ENCODE results near the gene PEX6.

PEX6 gene

GRCh38 chr6:42984924-42985475 lies 6.0 kb upstream of the PEX6 start:
- peak overlapping the region; percentile 98 for H3K4me3 Mint-ChIP-seq
- peak in 1 of 2 donors; percentile 30 for DNase-seq (ENCODE audit: low spot score in 2 of 2)
- no peaks in the 10 kb centered on the region for H3K9me3 Mint-ChIP-seq
- H3K27ac Mint-ChIP-seq, result peak overlapping the region; percentile 90
- H3K36me3 Mint-ChIP-seq, result peaks cover 5% of the 10 kb centered on the region
- ATAC-seq (ENCODE audit: low read depth), result no peak
- H3K27me3 Mint-ChIP-seq, result no peaks in the 10 kb centered on the region
- peaks cover 33% of the 10 kb centered on the region for H3K4me1 Mint-ChIP-seq

GRCh38 chr6:42984001-42984923 lies 5.3 kb upstream of the PEX6 start, which contains the start of gene PPP2R5D:
TSS of gene PPP2R5D (plus strand) at chr6:42984570. CDS start at chr6:42984678, 108 bp downstream.
- peaks cover 2% of the 10 kb centered on the region for H3K36me3 Mint-ChIP-seq
- peak within 1 kb of the TSS; percentile 98 for H3K4me3 Mint-ChIP-seq
- peaks cover 41% of the 10 kb centered on the region for H3K4me1 Mint-ChIP-seq
- H3K27me3 Mint-ChIP-seq, result no peaks in the 10 kb centered on the region
- peak within 1 kb of the TSS; percentile 90 for H3K27ac Mint-ChIP-seq
- H3K9me3 Mint-ChIP-seq, result no peaks in the 10 kb centered on the region
- peak; percentile 86 to 97 for DNase-seq (ENCODE audit: low spot score in 2 of 2)
- peak; percentile 91 for ATAC-seq (ENCODE audit: low read depth)

GRCh38 chr6:42981836-42982235 lies 2.9 kb upstream of the PEX6 start:
- Mint-ChIP-seq H3K9me3 (no peaks in the 10 kb centered on the region), H3K27ac (peak overlapping the region; percentile 54), H3K27me3 (no peaks in the 10 kb centered on the region), H3K4me1 (peaks cover 39% of the 10 kb centered on the region), H3K4me3 (no peak overlapping the region), H3K36me3 (peaks cover 1% of the 10 kb centered on the region)
- no peak for ATAC-seq (ENCODE audit: low read depth)
- no peak for DNase-seq (ENCODE audit: low spot score in 2 of 2)

GRCh38 chr6:42979523-42980177 lies 669 bp upstream of the PEX6 start:
- H3K27me3 Mint-ChIP-seq, result no peaks in the 10 kb centered on the region
- peaks cover 2% of the 10 kb centered on the region for H3K36me3 Mint-ChIP-seq
- peaks cover 27% of the 10 kb centered on the region for H3K4me1 Mint-ChIP-seq
- no peak for DNase-seq (ENCODE audit: low spot score in 2 of 2)
- peak overlapping the region; percentile 90 for H3K27ac Mint-ChIP-seq
- H3K9me3 Mint-ChIP-seq, result no peaks in the 10 kb centered on the region
- ATAC-seq (ENCODE audit: low read depth), result no peak
- H3K4me3 Mint-ChIP-seq, result peak overlapping the region; percentile 90

- DNase-seq (ENCODE audit: low spot score in 2 of 2) (peak in 1 of 2 donors; percentile 21), ATAC-seq (ENCODE audit: low read depth) (no peak)
- Mint-ChIP-seq H3K36me3 (peaks cover 2% of the 10 kb centered on the region), H3K4me3 (peak overlapping the region; percentile 80), H3K4me1 (peaks cover 24% of the 10 kb centered on the region), H3K27me3 (no peaks in the 10 kb centered on the region), H3K27ac (peak overlapping the region; percentile 68), H3K9me3 (no peaks in the 10 kb centered on the region)
Measured at GRCh38 chr6:42978487-42978838, 518 bp downstream of the PEX6 start.

- Mint-ChIP-seq H3K9me3 (no peaks in the 10 kb centered on the region), H3K27me3 (no peaks in the 10 kb centered on the region), H3K4me1 (peaks cover 24% of the 10 kb centered on the region), H3K4me3 (no peak overlapping the region), H3K36me3 (peaks cover 4% of the 10 kb centered on the region), H3K27ac (no peak overlapping the region)
- no peak for ATAC-seq (ENCODE audit: low read depth)
- DNase-seq (ENCODE audit: low spot score in 2 of 2), result no peak
Measured at GRCh38 chr6:42974919-42975505, 4.0 kb downstream of the PEX6 start.

GRCh38 chr6:42973926-42974325 lies 5.1 kb downstream of the PEX6 start:
- H3K27ac Mint-ChIP-seq, result no peak overlapping the region
- H3K4me3 Mint-ChIP-seq, result no peak overlapping the region
- DNase-seq (ENCODE audit: low spot score in 2 of 2) (no peak), ATAC-seq (ENCODE audit: low read depth) (no peak)
- H3K36me3 Mint-ChIP-seq, result peaks cover 6% of the 10 kb centered on the region
- peaks cover 14% of the 10 kb centered on the region for H3K4me1 Mint-ChIP-seq
- no peaks in the 10 kb centered on the region for H3K9me3 Mint-ChIP-seq
- no peaks in the 10 kb centered on the region for H3K27me3 Mint-ChIP-seq

- H3K36me3 Mint-ChIP-seq, result peaks cover 9% of the 10 kb centered on the region
- H3K4me3 Mint-ChIP-seq, result no peak overlapping the region
- DNase-seq (ENCODE audit: low spot score in 2 of 2) (no peak), ATAC-seq (ENCODE audit: low read depth) (no peak)
- H3K27ac Mint-ChIP-seq, result no peak overlapping the region
- H3K27me3 Mint-ChIP-seq, result no peaks in the 10 kb centered on the region
- no peaks in the 10 kb centered on the region for H3K9me3 Mint-ChIP-seq
- peaks cover 12% of the 10 kb centered on the region for H3K4me1 Mint-ChIP-seq
Measured at GRCh38 chr6:42971746-42972327, 7.1 kb downstream of the PEX6 start.

GRCh38 chr6:42970871-42971612 lies 7.9 kb downstream of the PEX6 start:
- no peak for ATAC-seq (ENCODE audit: low read depth)
- H3K27ac Mint-ChIP-seq, result no peak overlapping the region
- no peak for DNase-seq (ENCODE audit: low spot score in 2 of 2)
- H3K4me1 Mint-ChIP-seq, result peaks cover 11% of the 10 kb centered on the region
- H3K27me3 Mint-ChIP-seq, result no peaks in the 10 kb centered on the region
- H3K9me3 Mint-ChIP-seq, result no peaks in the 10 kb centered on the region
- peaks cover 10% of the 10 kb centered on the region for H3K36me3 Mint-ChIP-seq
- no peak overlapping the region for H3K4me3 Mint-ChIP-seq

GRCh38 chr6:42969934-42970333 lies 9.0 kb downstream of the PEX6 start:
- H3K4me1 Mint-ChIP-seq, result peaks cover 8% of the 10 kb centered on the region
- peaks cover 10% of the 10 kb centered on the region for H3K36me3 Mint-ChIP-seq
- no peak overlapping the region for H3K4me3 Mint-ChIP-seq
- no peaks in the 10 kb centered on the region for H3K27me3 Mint-ChIP-seq
- H3K9me3 Mint-ChIP-seq, result no peaks in the 10 kb centered on the region
- ATAC-seq (ENCODE audit: low read depth) (no peak), DNase-seq (ENCODE audit: low spot score in 2 of 2) (no peak)
- H3K27ac Mint-ChIP-seq, result no peak overlapping the region

- no peak overlapping the region for H3K4me3 Mint-ChIP-seq
- no peaks in the 10 kb centered on the region for H3K27me3 Mint-ChIP-seq
- ATAC-seq (ENCODE audit: low read depth) (no peak), DNase-seq (ENCODE audit: low spot score in 2 of 2) (no peak)
- peaks cover 8% of the 10 kb centered on the region for H3K4me1 Mint-ChIP-seq
- H3K9me3 Mint-ChIP-seq, result no peaks in the 10 kb centered on the region
- no peak overlapping the region for H3K27ac Mint-ChIP-seq
- peaks cover 10% of the 10 kb centered on the region for H3K36me3 Mint-ChIP-seq
Measured at GRCh38 chr6:42969431-42969830, 9.6 kb downstream of the PEX6 start.

GRCh38 chr6:42968783-42969182 lies 10.2 kb downstream of the PEX6 start:
- DNase-seq (ENCODE audit: low spot score in 2 of 2) (no peak), ATAC-seq (ENCODE audit: low read depth) (no peak)
- Mint-ChIP-seq H3K36me3 (peaks cover 10% of the 10 kb centered on the region), H3K4me1 (peaks cover 6% of the 10 kb centered on the region), H3K27ac (peak overlapping the region; percentile 65), H3K27me3 (no peaks in the 10 kb centered on the region), H3K4me3 (no peak overlapping the region), H3K9me3 (no peaks in the 10 kb centered on the region)

- Mint-ChIP-seq H3K4me1 (peaks cover 6% of the 10 kb centered on the region), H3K4me3 (no peak overlapping the region)
Measured at GRCh38 chr6:42968126-42968701, 10.8 kb downstream of the PEX6 start.

More at GRCh38 chr6:42968126-42968701, 10.8 kb downstream of the PEX6 start:
- Mint-ChIP-seq H3K27ac (no peak overlapping the region), H3K9me3 (no peaks in the 10 kb centered on the region), H3K27me3 (no peaks in the 10 kb centered on the region), H3K36me3 (peaks cover 10% of the 10 kb centered on the region)
- no peak for DNase-seq (ENCODE audit: low spot score in 2 of 2)
- ATAC-seq (ENCODE audit: low read depth), result no peak

Measured in memory B cell (primary cell).